ENCODE measurements around the gene APLF. TPM values are rescaled to one million over a fixed set of nuclear protein-coding genes. Genes with fewer than 3 reads are reported as not detected.

Gene APLF
- total RNA-seq, 2 experiments from 2014 or later = 4.1 to 4.3 TPM

- POLR2A ChIA-PET = interaction anchor here (0.9 kb wide), 1 partner anchor 35 kb away, joined by 4 read pairs; no protein-coding TSS in a partner anchor
- CTCF ChIA-PET = interaction anchor here (1.3 to 4.3 kb wide), 3 partner anchors 16 to 436 kb away, joined by 3 to 26 read pairs (median 13); no protein-coding TSS in a partner anchor
These were observed 21.9 kb downstream of the APLF start for GRCh38 chr2:68489282-68489681.

DNA sequence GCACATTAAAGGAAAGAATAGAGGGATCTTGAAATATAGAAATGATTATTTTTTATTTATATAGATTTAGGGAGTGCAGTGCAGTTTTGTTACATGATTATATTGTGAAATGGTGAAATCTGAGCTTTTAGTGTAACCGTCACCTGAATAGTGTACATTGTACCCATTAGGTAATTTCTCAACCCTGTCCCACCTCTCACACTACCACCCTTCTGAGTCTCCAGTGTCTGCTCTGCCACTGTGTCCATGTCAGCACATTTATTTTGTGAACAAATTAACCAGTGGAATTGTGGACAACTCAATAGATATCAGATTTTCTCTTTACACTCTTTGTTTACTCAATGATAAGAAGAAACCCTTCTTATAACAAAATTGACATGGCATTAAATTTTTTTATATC is 24.2 kb downstream of the APLF start:
- H3K4me3 ChIP-seq (ENCODE audit: low read length) = no peak overlapping the region
- POLR2A ChIA-PET = no interaction called here
- Mint-ChIP-seq H3K4me3 (no peak overlapping the region), H3K36me3 (ENCODE audit: low read depth) (peaks cover 8% of the 10 kb centered on the region), H3K9me3 (peaks cover 2% of the 10 kb centered on the region), H3K27me3 (no peaks in the 10 kb centered on the region), H3K4me1 (ENCODE audit: low read depth) (peaks cover 5% of the 10 kb centered on the region), H3K27ac (no peak overlapping the region)
- peaks cover 5 to 12% of the 10 kb centered on the region in 2 experiments for H3K9me3 ChIP-seq (ENCODE audit: control insufficient read depth in 1 of 2, insufficient read depth in 1 of 2, low read length in 2 of 2)
- TF ChIP-seq, protein P1, sequence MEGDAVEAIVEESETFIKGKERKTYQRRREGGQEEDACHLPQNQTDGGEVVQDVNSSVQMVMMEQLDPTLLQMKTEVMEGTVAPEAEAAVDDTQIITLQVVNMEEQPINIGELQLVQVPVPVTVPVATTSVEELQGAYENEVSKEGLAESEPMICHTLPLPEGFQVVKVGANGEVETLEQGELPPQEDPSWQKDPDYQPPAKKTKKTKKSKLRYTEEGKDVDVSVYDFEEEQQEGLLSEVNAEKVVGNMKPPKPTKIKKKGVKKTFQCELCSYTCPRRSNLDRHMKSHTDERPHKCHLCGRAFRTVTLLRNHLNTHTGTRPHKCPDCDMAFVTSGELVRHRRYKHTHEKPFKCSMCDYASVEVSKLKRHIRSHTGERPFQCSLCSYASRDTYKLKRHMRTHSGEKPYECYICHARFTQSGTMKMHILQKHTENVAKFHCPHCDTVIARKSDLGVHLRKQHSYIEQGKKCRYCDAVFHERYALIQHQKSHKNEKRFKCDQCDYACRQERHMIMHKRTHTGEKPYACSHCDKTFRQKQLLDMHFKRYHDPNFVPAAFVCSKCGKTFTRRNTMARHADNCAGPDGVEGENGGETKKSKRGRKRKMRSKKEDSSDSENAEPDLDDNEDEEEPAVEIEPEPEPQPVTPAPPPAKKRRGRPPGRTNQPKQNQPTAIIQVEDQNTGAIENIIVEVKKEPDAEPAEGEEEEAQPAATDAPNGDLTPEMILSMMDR (IDR thresholded peaks at IDR 0.05) = no peak
- H3K36me3 ChIP-seq (ENCODE audit: insufficient read depth, low read length) = no peaks in the 10 kb centered on the region
- no peaks in the 10 kb centered on the region for H3K27me3 ChIP-seq (ENCODE audit: control insufficient read depth in 1 of 2, insufficient read depth in 2 of 2, low read length in 2 of 2)
- CTCF ChIA-PET = no interaction called here
- no peaks in the 10 kb centered on the region for H3K4me1 ChIP-seq (ENCODE audit: insufficient read depth, low read length)
- intact Hi-C loops (cut with DNase I, micrococcal nuclease) = no loop called here
- DNase-seq (no peak), ATAC-seq (ENCODE audit: poor library complexity) (no peak)
- H3K27ac ChIP-seq (ENCODE audit: low read depth in 1 of 2, low read length in 2 of 2) = no peak overlapping the region

More at GRCh38 chr2:68489282-68489681, 21.9 kb downstream of the APLF start:
- no peaks in the 10 kb centered on the region for H3K36me3 ChIP-seq (ENCODE audit: insufficient read depth, low read length)
- intact Hi-C loops (cut with DNase I, micrococcal nuclease) = loop anchor here in 1 of 2 experiments (5.0 kb wide), 2 partner anchors 103 to 218 kb away; no protein-coding TSS in a partner anchor
- H3K4me1 ChIP-seq (ENCODE audit: insufficient read depth, low read length) = no peaks in the 10 kb centered on the region
- H3K27ac Mint-ChIP-seq = no peak overlapping the region
- no peak overlapping the region for H3K4me3 Mint-ChIP-seq
- DNase-seq (no peak), ATAC-seq (ENCODE audit: poor library complexity) (no peak)
- H3K4me3 ChIP-seq (ENCODE audit: low read length) = no peak overlapping the region
- peaks cover 5% of the 10 kb centered on the region for H3K4me1 Mint-ChIP-seq (ENCODE audit: low read depth)
- no peaks in the 10 kb centered on the region for H3K9me3 ChIP-seq (ENCODE audit: control insufficient read depth in 1 of 2, insufficient read depth in 1 of 2, low read length in 2 of 2)
- TF ChIP-seq, protein P1 (IDR thresholded peaks at IDR 0.05) = no peak
- no peaks in the 10 kb centered on the region for H3K27me3 Mint-ChIP-seq
- no peaks in the 10 kb centered on the region for H3K27me3 ChIP-seq (ENCODE audit: control insufficient read depth in 1 of 2, insufficient read depth in 2 of 2, low read length in 2 of 2)
- H3K9me3 Mint-ChIP-seq = no peaks in the 10 kb centered on the region
- H3K27ac ChIP-seq (ENCODE audit: low read depth in 1 of 2, low read length in 2 of 2) = no peak overlapping the region
- peaks cover 5% of the 10 kb centered on the region for H3K36me3 Mint-ChIP-seq (ENCODE audit: low read depth)

GRCh38 chr2:68499133-68499532 is 31.7 kb downstream of the APLF start:
- Mint-ChIP-seq H3K27me3 (no peaks in the 10 kb centered on the region), H3K4me1 (ENCODE audit: low read depth) (no peaks in the 10 kb centered on the region), H3K36me3 (ENCODE audit: low read depth) (peaks cover 7% of the 10 kb centered on the region), H3K4me3 (no peak overlapping the region), H3K9me3 (peaks cover 4% of the 10 kb centered on the region), H3K27ac (no peak overlapping the region)
- no peak for DNase-seq
- peaks cover 5 to 12% of the 10 kb centered on the region in 2 experiments for H3K9me3 ChIP-seq (ENCODE audit: control insufficient read depth in 1 of 2, insufficient read depth in 1 of 2, low read length in 2 of 2)
- no peak for ATAC-seq (ENCODE audit: poor library complexity)
- intact Hi-C loops (cut with DNase I, micrococcal nuclease) = no loop called here
- H3K4me3 ChIP-seq (ENCODE audit: low read length) = no peak overlapping the region
- H3K4me1 ChIP-seq (ENCODE audit: insufficient read depth, low read length) = no peaks in the 10 kb centered on the region
- no peaks in the 10 kb centered on the region for H3K27me3 ChIP-seq (ENCODE audit: control insufficient read depth in 1 of 2, insufficient read depth in 2 of 2, low read length in 2 of 2)
- H3K27ac ChIP-seq (ENCODE audit: low read depth in 1 of 2, low read length in 2 of 2) = no peak overlapping the region
- POLR2A ChIA-PET = no interaction called here
- TF ChIP-seq, protein P1 (IDR thresholded peaks at IDR 0.05) = no peak
- no peaks in the 10 kb centered on the region for H3K36me3 ChIP-seq (ENCODE audit: insufficient read depth, low read length)
- CTCF ChIA-PET = no interaction called here

Measured in CD4-positive, alpha-beta T cell (primary cell).